HL-60/S4 treated with retinoic acid at 250 ng/mL for 4 days and 3 days (cell line): ENCODE results near the gene CNGA2.

ENCODE experiments used
- in situ Hi-C: fragments of 300-500 bp; cut with MboI; formaldehyde crosslinking; loops from 2 replicates; pipeline ENCODE4 v1.7.0; 2022; ENCODE audit warnings: low sequenced_read_pairs

The CNGA2 gene

DNA sequence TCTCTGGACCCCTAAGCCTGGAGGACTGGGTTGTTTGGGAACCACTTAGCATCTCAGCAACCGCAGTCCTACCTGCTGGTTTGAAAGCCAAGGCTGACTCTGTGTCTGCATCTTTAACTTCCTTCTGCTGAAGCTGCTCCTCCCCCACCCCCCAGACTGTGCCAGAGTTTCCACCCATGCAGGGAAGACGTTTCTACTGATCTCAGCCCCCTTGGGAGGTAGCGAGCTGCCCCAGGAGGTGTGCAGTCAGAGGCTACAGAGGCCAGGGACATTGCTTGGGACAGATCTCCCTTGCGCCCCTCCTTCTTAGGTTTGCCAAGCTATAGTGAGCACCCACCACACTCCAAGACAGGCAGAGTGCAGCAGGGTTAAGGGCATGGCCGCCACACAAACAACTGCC lies 23.4 kb upstream of the CNGA2 start:
- in situ Hi-C loops, result no loop called here

DNA sequence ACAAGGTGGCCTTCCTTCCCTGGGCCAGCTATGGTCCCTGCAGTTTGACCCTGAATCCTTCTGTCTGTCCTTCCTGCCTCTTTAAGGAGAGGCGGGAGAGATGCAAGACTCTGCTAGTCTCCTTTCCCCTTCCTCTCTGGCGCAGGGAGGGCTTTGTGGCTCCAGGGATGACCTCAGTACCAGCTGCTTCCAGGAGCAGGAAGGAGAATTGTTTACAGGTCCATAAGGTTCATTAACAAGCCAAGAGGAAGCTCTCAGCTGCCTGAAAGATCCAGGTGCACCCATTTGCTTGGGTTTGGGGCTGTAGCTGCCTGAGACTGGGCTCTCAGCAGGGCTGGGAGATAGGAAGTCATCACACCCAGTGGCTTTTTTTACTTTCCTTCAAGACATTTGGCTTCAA lies 22.8 kb upstream of the CNGA2 start:
- in situ Hi-C loops, result no loop called here

DNA sequence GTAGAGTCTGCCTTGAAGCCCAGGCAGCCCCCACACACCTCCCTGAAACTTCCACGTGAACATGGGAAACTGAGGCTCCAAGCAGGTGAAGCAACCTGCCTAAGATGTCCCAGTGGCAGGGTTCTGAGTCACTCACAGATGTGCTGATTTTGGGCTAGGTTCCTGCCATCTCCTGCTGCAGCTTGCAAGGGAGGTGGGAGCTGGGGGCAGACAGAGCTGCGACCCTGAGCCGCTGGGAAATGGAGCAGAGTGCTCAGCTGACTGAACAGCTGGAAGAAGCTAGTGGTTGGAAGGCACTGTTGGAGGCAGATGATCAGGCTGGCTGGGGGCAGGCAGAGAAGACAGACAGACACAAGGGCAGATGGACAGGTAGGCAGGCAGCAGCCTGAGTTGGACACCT lies 22.3 kb upstream of the CNGA2 start:
- in situ Hi-C loops, result no loop called here

DNA sequence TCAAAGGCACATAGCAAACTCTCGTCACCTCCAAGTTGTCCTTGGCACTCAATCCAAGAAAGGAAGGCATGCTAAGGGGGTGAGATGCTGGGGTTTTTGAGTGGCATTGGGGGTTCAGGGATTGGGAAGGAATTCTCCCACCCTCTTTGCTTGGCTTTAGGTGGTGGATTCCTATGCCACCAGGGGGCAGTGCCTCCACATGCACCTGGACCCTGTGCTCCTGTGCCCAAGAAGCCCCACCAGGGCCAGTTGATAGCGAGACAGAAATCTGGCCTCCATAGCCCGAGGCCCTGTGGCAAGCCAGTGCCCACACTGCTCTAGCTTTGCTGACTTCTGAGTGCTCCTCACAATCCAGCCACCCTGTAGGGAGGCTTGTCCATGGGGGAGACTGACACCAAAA lies 20.7 kb upstream of the CNGA2 start:
- in situ Hi-C loops, result no loop called here

DNA sequence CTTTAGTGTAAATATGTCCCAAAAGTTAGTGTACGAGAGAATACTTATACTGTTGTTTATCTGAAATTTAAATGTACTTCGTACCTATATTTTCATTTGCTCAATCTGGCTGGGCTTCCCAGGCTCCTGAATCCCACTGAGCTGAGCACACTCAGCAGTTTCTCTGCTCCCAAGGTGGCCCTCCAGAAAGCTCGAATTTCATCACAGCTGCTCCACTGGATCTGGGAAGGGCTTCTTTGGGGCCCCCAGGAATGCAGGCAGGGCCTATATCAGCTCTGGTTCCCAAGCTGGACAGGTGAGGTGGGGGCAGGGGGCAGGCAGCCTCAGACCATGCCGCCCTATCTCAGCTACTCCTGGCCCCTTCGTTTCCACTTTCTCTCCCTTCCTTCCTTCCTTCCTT lies 20.2 kb upstream of the CNGA2 start:
- in situ Hi-C loops, result no loop called here

DNA sequence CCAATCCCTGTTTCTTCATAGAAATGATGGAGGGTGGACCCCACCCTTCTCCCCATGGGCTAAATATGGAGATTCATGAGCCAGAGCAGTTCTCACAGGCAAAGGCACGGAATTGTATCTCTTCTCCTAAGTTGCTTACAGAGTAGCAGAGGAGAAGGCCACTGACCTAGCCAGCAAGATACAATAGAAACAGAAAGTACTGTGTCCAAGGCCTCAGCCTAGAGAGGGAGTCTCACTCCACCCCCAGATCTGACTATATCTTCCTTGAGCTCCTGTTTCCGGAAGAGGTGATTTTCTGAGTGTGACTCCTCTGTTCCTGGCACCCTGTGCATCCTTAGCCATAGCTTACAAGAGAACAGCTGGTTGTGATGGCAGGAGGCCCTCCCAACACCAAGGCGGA lies 18.8 kb upstream of the CNGA2 start, which contains the start of gene FATE1:
FATE1 (plus strand) TSS at position 284 of the 400 bp plus-strand sequence; CDS start at position 369, 85 bp downstream.
- in situ Hi-C loops, result no loop called here

DNA sequence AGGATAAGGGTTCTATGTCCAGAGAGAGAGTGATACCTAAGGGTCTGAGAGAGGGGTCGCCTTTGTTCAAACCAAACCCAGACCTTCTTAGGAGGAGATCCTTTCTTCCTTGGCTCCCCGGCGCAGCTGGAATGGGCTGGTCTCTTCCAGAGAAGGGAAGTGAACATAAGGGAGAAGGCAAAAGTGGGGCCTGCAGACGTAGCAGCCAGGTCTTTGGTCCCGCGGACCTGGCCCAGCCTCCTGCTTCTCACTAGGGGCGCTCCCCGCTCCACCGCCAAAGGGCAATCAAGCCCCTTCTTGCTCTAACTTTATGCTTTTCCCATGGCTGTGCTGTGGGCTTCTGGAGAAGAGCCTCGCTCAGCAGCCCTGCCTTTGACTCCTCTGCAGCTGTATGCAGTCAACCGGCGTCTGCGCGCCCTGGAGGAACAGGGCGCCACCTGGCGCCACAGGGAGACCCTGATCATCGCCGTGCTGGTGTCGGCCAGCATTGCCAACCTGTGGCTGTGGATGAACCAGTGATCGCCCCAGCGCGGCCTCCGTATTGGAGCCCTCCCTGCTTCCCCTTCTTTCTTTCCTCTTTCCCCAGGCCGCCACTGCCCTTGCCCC lies 12.2 kb upstream of the CNGA2 start:
- in situ Hi-C loops, result no loop called here

DNA sequence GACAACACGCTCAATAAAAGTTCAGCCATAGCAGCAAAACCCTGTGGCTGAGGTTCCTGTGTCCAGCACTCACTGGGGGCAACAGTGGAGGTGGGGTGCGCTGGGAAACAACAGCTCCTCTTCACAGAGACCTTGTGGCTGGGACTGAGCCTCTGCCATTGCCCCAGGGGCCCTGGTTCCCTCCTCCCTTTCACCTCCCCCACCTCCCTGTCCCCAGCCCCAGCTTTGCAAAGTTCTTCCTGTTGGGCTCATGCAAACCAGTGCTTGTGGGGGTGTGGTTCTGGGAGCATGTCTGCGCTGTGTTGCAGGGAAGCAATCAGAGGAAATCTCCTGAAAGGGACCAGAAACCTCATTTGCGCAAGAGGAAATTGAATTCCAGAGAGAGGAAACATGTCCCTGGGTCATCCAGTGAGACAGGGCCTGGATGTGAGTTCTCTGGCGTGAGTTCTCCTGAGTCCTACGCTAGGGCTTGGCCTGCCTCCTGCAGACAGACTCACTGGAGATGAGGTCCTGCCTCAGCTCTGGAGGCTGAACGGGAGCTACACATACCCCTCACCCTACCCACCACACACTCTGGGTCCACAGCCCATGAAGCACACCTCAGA lies 11.3 kb upstream of the CNGA2 start:
- in situ Hi-C loops, result no loop called here

DNA sequence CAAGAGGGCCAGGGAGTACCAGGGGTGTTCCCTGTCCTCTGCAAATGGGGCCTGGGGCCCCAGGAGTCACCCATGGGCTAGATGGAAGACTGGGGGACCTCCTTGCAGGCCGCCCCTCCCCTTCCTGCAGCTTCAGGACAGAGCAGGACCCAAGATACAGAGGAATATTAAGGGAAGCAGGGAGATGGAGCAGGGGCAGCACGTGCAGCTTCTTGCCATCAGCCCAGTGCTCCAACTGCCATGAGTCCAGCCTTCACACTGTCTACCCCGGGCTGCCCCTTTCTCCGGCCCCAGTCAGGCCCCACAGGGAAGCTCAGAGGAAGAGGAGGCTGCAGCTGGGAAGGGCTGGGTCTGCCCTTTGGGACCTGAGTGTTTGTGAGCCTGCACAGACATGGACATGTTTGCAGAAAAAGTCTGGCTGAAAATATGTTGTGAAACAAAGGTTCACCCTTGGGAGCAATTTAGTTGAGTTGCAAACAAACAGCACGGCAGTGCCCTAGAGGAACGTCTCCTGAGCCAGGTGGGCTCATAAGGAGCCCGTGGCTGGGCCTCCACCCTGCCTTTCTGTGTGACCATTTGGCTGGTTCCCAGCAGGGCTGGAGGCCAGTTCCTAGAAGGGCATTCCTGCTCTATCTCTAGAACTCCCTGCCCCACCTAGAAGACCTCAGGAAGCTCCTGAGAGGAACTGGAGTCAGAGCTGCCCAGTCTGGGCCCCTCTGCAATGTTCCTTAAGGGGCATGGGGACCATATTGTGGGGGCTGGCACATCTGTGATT lies 9.8 kb upstream of the CNGA2 start:
- in situ Hi-C loops, result no loop called here

DNA sequence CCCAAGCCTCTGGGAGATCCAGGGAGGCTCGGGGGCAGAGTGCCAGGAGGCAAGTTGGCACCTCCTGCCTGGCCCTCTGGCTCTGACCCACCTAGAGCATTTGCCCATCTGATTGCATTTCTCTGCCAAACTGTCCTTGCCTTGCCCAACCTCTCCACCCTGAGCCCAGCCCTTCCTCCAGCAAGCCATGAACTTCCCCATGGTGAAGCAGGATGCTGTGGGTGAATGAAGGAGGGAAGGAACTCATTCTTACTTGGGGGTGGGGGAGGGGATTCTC lies 9.3 kb upstream of the CNGA2 start:
- in situ Hi-C loops, result no loop called here

DNA sequence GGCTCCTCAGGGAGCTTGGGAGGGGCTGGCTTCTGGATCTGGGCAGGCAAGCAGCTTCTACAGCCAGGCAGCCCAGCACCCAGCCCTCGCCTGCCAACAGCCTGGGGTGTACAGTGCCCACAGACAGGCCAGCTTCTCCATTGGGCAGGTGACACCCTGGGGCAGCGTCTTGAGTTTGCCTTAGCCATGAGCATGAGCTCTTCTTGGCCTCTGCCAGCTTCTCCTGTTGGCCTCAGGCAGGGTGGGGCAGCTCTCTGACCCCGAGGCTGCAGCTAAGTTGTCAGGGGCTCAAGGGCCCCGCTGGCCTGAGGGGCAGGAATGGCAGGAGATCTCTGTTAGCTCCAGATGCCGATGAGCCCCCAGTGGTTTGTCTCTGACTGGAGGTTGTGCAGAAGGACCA lies 7.8 kb upstream of the CNGA2 start:
- in situ Hi-C loops, result no loop called here

DNA sequence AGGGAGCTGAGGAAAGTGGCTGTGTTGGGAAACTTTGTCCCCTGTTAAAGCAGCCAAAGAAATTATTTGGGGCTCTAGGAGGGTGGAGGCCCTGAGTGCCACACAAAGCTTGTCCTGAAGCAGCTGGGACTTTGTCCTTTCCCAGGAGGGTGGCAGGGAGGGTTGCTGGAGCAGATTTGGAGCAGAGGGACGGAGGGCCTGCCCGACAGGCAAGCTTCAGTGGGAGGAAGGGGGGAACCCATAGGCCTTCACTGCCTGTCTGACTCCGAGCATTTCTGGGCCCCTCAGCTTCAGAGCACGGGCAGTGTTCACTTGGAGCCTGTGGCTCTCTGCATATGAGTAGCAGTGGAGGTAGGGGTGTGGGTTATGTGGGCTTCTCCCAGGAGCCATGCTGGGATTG lies 7.2 kb upstream of the CNGA2 start:
- in situ Hi-C loops, result no loop called here

DNA sequence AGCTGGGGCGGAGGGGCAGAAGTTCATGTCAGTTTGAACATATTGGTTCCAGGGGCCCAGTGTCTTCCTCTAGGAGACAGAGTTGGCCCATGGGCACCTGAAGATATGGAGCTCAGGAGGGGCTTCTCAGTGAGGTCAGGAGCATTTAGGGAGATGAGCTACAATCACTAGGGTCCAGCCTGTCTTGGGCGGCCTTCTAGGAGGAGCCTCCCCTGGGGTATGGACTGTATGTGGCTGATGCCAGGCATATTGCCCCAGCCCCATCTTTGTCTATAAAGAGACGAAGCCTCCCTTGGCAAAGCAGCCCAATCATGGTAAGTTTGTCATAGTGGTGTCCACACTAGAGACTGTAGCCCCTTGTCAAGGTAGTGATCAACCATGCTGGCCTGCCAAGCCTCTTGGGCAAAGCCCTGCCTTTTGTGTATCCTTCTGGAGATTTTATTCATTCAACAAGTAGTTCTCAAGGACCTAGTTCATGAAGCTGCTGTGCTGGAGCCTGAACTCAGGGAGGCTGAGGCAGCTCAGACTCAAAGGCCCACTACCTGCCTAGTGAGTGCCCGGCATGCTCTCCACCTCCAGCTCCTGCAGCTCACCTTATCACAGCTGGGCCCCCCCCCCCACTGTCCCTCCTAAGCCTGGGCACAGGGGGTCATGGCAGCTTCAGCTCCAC lies 5.4 kb upstream of the CNGA2 start:
- in situ Hi-C loops, result no loop called here

DNA sequence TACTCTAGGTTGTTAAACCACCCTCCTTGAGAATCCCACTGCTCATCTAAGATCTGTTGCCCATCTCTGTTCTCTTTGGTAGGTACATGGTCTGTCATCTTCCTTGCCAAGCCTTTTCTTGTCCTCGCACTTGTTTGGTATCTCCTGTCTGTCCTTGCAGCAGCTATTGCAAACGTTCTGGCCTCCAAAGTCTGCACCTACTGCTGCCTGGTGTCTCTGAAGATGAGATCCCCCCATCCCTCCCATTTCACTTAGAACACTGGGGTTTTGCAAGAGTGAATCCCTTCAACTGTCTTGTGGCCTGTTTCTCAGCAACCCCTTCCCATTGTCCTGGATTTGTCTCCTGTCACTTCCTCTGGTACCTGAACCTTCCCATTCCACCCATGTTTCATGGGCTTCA lies 673 bp downstream of the CNGA2 start:
- in situ Hi-C loops, result no loop called here

DNA sequence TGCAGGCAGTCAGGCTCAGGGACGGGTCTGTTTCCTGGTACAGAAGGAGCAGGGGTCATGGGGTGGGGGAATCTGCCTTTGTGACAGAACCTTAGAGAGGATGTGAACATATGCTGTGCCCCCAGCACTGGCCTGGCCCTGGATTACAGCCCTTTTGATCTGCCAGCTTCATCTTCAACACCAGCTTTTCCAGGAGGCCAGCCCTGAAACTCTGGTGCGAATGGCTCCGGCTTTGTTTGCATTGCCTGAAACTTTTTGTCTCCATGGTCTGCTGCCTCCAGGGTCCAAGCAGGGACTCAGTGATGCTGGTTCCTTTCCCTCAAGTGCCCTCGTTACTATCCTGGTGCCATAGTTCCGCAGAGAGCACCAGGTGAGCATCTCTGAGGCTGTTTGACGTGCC lies 2.1 kb downstream of the CNGA2 start:
- in situ Hi-C loops, result no loop called here

DNA sequence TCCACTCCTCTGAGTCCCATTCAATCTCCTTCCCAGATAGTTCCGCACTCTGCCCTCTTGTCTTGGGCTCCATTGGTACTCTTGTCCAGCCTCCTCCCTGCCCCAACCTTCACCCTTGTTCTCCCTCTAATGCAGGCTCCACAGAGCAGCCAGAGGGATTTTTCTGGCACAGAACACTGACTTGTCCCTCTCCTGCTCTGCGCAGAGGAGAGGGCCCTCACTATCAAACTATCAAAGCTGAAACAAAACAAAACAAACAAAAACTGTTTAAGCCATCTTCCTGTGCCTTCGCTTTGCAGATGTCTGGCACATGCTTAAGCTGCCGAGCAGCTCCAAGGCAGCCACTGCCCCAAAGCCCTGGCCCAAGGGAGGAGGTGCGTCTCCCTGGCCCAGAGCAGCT lies 2.9 kb downstream of the CNGA2 start:
- in situ Hi-C loops, result no loop called here

DNA sequence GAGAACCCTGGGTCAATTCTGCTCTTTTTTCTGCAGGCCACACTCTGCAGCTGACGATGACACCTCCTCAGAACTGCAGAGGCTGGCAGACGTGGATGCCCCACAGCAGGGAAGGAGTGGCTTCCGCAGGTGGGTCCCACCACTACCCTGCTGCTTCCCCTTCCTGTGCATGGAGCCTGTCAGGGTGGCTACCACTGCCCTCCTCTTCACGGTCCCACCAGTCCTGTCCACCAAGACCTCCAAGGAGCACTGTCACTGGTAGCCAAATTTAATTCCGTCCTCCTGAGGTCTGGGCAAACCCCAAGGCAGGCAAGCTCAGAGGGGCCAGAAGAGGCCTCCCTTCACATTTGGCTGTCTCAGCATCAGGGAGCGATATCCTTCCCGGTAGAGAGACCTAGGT lies 4.2 kb downstream of the CNGA2 start:
- in situ Hi-C loops, result no loop called here

DNA sequence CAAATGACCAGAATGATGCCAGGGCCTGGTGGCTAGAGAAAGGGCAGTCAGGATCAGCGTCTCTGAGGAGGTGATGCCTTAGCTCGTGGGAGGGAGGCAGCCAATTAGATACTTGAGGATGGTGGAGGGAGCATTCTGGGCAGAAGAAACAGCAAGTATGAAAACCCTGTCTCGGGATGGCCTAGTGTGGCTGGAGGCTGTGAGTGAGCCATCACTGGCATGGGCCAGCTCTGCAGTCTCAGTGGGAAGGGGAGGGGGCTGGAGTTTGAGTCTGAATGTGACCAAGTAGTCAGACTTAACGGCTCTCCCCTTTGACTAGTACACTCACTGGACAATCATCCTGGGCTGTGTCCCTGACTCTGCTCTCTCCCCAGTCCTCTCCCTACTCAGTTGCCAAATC lies 7.1 kb downstream of the CNGA2 start:
- in situ Hi-C loops, result no loop called here

DNA sequence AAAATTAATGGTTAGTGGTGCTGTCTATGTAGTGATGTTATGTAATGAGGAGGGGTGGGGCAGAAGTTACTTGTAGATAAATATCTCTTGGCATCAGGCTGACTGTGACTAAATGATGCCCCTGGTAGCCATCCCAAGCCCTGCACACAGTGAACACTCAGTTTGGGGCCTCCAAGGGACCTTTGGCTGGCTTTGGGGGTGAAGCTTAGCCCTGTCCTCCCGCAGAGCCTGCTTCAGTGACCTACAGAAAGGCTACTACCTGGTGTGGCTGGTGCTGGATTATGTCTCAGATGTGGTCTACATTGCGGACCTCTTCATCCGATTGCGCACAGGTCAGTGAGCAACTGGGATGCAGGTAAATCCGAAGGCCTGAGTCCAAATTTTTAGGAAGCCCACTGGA lies 7.8 kb downstream of the CNGA2 start:
- in situ Hi-C loops, result no loop called here

DNA sequence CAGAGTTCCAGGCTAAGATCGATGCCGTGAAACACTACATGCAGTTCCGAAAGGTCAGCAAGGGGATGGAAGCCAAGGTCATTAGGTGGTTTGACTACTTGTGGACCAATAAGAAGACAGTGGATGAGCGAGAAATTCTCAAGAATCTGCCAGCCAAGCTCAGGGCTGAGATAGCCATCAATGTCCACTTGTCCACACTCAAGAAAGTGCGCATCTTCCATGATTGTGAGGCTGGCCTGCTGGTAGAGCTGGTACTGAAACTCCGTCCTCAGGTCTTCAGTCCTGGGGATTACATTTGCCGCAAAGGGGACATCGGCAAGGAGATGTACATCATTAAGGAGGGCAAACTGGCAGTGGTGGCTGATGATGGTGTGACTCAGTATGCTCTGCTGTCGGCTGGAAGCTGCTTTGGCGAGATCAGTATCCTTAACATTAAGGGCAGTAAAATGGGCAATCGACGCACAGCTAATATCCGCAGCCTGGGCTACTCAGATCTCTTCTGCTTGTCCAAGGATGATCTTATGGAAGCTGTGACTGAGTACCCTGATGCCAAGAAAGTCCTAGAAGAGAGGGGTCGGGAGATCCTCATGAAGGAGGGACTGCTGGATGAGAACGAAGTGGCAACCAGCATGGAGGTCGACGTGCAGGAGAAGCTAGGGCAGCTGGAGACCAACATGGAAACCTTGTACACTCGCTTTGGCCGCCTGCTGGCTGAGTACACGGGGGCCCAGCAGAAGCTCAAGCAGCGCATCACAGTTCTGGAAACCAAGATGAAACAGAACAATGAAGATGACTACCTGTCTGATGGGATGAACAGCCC lies 9.3 kb downstream of the CNGA2 start:
- in situ Hi-C loops, result no loop called here

DNA sequence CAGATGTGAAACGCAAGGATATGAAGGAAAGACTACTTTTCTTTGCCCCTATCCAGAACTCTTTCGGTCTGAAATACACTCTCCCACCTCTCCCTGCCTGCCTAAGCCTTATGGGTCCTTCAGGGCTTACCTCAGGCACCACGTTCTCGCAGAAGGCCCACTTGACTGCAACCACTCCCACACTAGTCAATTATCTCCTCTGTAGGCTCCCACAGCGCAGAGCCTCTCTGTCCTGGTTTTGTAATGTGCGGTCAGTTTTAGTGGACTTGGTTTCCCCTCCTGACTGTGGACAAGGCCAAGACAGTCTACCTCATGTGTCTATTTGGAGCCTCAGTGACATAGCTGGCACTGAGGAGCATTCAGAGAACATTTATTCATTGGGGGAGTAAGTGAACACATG lies 11.1 kb downstream of the CNGA2 start:
- in situ Hi-C loops, result no loop called here
